ENCODE data around the gene SNX30. TPM values are rescaled to one million over a fixed set of nuclear protein-coding genes. Genes with fewer than 3 reads are reported as not detected.
A peak's percentile ranks its signal among the peaks of the same experiment; 100 is the strongest.

SNX30 gene
- total and polyA plus RNA-seq, 4 donors = 1.8 to 13.5 (median 6.5) TPM

DNA sequence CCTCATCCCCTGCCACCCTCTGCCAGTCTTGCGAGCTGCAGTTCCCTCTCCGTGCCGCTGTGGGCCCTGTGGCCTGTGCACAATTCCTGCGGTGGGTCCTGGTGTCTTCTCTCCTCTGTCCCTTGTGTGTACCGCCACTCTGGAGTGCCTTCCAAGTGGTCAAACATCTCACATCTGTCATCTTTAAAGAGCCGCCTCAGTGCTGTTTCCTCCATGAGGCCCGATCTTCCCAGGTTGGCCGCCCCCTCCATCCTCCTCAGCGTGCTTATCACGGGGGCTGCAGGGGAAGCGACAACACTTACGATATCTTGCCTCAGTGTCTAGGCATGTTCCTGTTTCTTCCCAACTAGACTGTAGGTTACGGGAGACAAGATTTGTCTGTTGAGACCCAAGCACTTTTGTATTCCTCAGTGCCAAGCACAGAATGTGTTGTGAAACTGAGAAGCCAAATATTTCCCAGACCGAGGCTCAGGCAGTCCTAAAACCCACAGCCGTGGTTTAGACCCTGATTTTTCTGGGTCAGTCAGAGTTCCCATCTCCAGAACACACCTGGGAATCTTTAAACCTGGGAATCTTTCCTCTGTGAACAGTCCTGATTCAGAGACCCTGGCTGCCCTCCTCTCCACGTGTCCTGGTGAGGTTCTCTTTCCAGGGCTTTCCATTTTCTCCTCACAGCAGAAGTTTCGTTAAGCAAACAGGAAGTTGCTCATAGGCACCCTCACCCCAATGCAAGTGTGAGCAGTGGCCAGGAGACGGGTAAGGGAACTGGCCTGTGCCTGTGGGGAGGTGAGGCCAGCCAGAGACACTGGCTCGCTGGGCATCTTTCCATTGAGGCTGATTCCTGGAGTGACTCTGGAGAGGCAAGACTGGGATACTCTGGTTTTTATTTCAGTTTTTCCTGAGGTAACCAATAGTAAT, 111.3 kb downstream of the SNX30 start:
- 82% methylated on average over 19 of the region's 19 CpGs for WGBS
- Histone ChIP-seq H3K27me3 (ENCODE audit: control insufficient read depth in 4 of 4, insufficient read depth in 4 of 4, low read length in 3 of 4) (no peaks in the 10 kb centered on the region), H3K4me3 (ENCODE audit: low read depth in 1 of 3, low read length in 3 of 3) (no peak overlapping the region), H3K36me3 (ENCODE audit: control insufficient read depth in 4 of 4, insufficient read depth in 3 of 4, low read depth in 1 of 4, low read length in 3 of 4) (peaks cover 0 to 4% (median 0%) of the 10 kb centered on the region in 4 donors), H3K9ac (ENCODE audit: low read depth in 1 of 2, low read length in 2 of 2) (no peak overlapping the region), H3K27ac (ENCODE audit: low read depth in 1 of 2, low read length in 2 of 2) (peak overlapping the region in 1 of 2 donors; percentile 24), H3K4me1 (ENCODE audit: control insufficient read depth in 4 of 4, insufficient read depth in 4 of 4, low read length in 3 of 4) (peaks cover 0 to 3% (median 1%) of the 10 kb centered on the region in 4 donors), H3K9me3 (ENCODE audit: control insufficient read depth in 4 of 4, low read length in 3 of 4) (no peaks in the 10 kb centered on the region)
- TF ChIP-seq EGR1 (IDR thresholded peaks at IDR 0.05; ENCODE audit: low read depth in 2 of 2) (no peak), GABPA (IDR thresholded peaks at IDR 0.05 in 1 of 2, conservative IDR thresholded peaks at IDR 0.05 in 1 of 2) (no peak), FOXA1 (IDR thresholded peaks at IDR 0.05) (no peak), RAD21 (IDR thresholded peaks at IDR 0.05) (no peak), REST (IDR thresholded peaks at IDR 0.05) (no peak), RXRA (IDR thresholded peaks at IDR 0.05) (no peak)
- no peak for DNase-seq (ENCODE audit: low spot score)

- TF ChIP-seq HNF4G (IDR thresholded peaks at IDR 0.05) (no peak), HNF4A (conservative IDR thresholded peaks at IDR 0.05) (no peak), JUND (IDR thresholded peaks at IDR 0.05) (no peak), SP1 (IDR thresholded peaks at IDR 0.05) (no peak), EGR1 (IDR thresholded peaks at IDR 0.05; ENCODE audit: low read depth in 2 of 2) (no peak), TAF1 (conservative IDR thresholded peaks at IDR 0.05) (no peak), REST (IDR thresholded peaks at IDR 0.05) (no peak), FOXA1 (IDR thresholded peaks at IDR 0.05) (no peak), RAD21 (IDR thresholded peaks at IDR 0.05) (no peak), NR2F2 (IDR thresholded peaks at IDR 0.05) (no peak)
- TF ChIP-seq, protein P1, sequence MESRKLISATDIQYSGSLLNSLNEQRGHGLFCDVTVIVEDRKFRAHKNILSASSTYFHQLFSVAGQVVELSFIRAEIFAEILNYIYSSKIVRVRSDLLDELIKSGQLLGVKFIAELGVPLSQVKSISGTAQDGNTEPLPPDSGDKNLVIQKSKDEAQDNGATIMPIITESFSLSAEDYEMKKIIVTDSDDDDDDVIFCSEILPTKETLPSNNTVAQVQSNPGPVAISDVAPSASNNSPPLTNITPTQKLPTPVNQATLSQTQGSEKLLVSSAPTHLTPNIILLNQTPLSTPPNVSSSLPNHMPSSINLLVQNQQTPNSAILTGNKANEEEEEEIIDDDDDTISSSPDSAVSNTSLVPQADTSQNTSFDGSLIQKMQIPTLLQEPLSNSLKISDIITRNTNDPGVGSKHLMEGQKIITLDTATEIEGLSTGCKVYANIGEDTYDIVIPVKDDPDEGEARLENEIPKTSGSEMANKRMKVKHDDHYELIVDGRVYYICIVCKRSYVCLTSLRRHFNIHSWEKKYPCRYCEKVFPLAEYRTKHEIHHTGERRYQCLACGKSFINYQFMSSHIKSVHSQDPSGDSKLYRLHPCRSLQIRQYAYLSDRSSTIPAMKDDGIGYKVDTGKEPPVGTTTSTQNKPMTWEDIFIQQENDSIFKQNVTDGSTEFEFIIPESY (IDR thresholded peaks at IDR 0.05) = no peak
- TF ChIP-seq, protein P2, sequence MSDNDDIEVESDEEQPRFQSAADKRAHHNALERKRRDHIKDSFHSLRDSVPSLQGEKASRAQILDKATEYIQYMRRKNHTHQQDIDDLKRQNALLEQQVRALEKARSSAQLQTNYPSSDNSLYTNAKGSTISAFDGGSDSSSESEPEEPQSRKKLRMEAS (IDR thresholded peaks at IDR 0.05) = no peak
- TF ChIP-seq, protein P3, sequence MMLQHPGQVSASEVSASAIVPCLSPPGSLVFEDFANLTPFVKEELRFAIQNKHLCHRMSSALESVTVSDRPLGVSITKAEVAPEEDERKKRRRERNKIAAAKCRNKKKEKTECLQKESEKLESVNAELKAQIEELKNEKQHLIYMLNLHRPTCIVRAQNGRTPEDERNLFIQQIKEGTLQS (IDR thresholded peaks at IDR 0.05) = no peak
- no peak overlapping the region for H3K27ac ChIP-seq (ENCODE audit: low read depth in 1 of 2, low read length in 2 of 2)
- no peak for DNase-seq (ENCODE audit: low spot score)
- H3K27me3 ChIP-seq (ENCODE audit: control insufficient read depth in 4 of 4, insufficient read depth in 4 of 4, low read length in 3 of 4) = no peaks in the 10 kb centered on the region
- 42% methylated on average over 4 of the region's 4 CpGs for WGBS
- H3K4me3 ChIP-seq (ENCODE audit: low read depth in 1 of 3, low read length in 3 of 3) = no peak overlapping the region
- H3K36me3 ChIP-seq (ENCODE audit: control insufficient read depth in 4 of 4, insufficient read depth in 3 of 4, low read depth in 1 of 4, low read length in 3 of 4) = peaks cover 0 to 6% (median 3%) of the 10 kb centered on the region in 4 donors
- H3K4me1 ChIP-seq (ENCODE audit: control insufficient read depth in 4 of 4, insufficient read depth in 4 of 4, low read length in 3 of 4) = peaks cover 0 to 3% (median 1%) of the 10 kb centered on the region in 4 donors
- H3K9me3 ChIP-seq (ENCODE audit: control insufficient read depth in 4 of 4, low read length in 3 of 4) = no peaks in the 10 kb centered on the region
- no peak overlapping the region for H3K9ac ChIP-seq (ENCODE audit: low read depth in 1 of 2, low read length in 2 of 2)
Observed at GRCh38 chr9:112863214-112863613, 112.7 kb downstream of the SNX30 start.

Measured in liver (tissue), 9 donors.